ENCODE results near the gene CA6.
"Not testable (repeated sequence)": the region's sequence is repeated elsewhere in the genome, so short reads cannot be mapped to it uniquely, and the experiment has no call there.

Gene CA6

DNA sequence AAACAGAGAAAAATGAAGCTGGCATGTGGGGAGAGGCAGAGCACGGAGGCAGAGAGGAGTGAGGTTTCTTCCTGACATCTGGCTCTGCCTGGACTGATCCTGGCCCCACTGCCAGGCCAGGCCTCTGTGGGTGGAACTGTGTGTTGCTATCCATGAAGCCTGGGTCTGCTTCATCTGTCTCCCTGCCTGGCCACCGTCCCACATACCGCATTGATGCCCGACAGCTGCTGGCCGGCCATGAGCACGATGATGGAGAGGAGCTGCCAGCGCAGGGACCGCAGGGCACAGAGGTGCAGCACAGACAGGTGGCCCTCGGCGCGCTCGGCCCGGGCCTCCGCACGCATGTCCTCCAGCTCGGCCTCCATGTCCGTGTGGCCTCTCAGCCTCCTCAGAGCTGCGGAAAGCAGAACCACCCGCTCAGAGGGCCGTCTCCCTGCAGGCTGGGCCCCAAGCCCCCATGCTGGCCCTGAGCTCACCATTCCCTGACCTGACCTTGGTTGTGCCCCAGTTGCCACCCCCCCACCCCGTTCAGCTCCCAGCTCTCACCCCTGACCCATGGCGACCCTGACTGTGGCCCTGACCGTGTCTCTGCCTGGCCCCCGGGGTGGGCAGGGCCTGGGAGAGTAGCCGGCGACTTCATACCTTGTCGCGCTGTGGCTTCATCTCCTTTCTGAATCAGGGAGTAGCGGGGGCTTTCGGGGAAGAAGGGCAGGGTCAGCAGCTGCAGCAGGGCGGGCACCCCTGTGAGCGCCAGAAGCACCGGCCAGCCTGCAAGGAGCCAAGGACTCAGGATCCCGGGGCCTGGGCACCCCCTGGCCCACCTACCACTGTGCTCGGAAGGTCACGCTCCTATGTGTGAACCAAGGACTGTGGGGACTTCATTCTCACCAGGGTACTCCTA, 69.1 kb downstream of the CA6 start (continued):
- TF ChIP-seq TOX (CRISPR knock-in tag; IDR thresholded peaks at IDR 0.05; ENCODE audit: borderline replicate concordance) (no peak), CSDC2 (CRISPR knock-in tag; IDR thresholded peaks at IDR 0.05) (no peak)

DNA sequence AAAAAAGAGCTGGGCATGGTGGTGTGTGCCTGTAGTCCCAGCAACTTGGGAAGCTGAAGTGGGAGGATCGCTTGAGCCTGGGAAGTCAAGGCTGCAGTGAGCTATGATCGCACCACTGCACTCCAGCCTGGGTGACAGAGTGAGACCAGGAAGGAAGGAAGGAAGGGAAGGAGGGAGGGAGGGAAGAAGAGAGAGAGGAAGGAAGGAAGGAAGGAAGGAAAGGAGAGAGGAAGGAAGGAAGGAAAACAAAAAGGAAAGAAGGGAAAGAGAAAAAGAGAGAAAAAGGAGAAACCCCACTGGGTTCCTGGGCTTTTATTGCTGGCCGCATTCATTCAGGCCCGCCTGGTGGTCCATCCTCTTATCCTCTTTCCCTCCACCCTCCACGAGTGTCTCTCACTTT, 70.8 kb downstream of the CA6 start:
- no peak for ATAC-seq
- TF ChIP-seq ZNF565 (CRISPR knock-in tag; conservative IDR thresholded peaks at IDR 0.05; ENCODE audit: low read depth): no peak
- TF ChIP-seq, protein P1, sequence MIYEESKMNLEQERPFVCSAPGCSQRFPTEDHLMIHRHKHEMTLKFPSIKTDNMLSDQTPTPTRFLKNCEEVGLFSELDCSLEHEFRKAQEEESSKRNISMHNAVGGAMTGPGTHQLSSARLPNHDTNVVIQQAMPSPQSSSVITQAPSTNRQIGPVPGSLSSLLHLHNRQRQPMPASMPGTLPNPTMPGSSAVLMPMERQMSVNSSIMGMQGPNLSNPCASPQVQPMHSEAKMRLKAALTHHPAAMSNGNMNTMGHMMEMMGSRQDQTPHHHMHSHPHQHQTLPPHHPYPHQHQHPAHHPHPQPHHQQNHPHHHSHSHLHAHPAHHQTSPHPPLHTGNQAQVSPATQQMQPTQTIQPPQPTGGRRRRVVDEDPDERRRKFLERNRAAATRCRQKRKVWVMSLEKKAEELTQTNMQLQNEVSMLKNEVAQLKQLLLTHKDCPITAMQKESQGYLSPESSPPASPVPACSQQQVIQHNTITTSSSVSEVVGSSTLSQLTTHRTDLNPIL (CRISPR knock-in tag; IDR thresholded peaks at IDR 0.05; ENCODE audit: low read depth): no peak
- no peak for TF ChIP-seq ESRRG (CRISPR knock-in tag; IDR thresholded peaks at IDR 0.05)
- TF ChIP-seq TOX (CRISPR knock-in tag; IDR thresholded peaks at IDR 0.05; ENCODE audit: borderline replicate concordance): no peak

DNA sequence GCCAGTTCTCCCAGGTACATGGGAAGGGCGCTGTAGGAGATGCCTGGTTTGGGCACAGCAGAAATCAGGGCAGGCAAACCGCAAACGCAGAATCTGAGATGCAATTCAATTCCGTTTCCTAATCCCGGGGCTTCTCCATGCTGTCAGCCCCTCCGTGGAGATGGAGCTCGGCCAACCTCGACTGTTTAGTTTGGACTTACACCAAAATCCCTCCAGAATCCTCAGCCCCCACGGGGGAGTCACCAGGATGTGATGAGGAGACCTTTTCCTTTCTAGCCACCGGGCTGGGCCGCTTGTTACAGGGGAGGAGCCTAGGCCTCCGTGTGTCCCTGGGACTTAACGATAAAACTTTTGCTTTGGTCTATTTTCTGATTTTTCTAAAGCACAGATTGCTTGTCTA, 72.7 kb downstream of the CA6 start:
- no peak for ATAC-seq
- no peak for TF ChIP-seq TCF4 (CRISPR knock-in tag; IDR thresholded peaks at IDR 0.05; ENCODE audit: borderline replicate concordance)
- no peak for TF ChIP-seq TOX (CRISPR knock-in tag; IDR thresholded peaks at IDR 0.05; ENCODE audit: borderline replicate concordance)
- no peak for TF ChIP-seq ESRRG (CRISPR knock-in tag; IDR thresholded peaks at IDR 0.05)
- TF ChIP-seq GLIS3 (CRISPR knock-in tag; IDR thresholded peaks at IDR 0.05): no peak
- no peak for TF ChIP-seq CSDC2 (CRISPR knock-in tag; IDR thresholded peaks at IDR 0.05)
- TF ChIP-seq, protein P2, sequence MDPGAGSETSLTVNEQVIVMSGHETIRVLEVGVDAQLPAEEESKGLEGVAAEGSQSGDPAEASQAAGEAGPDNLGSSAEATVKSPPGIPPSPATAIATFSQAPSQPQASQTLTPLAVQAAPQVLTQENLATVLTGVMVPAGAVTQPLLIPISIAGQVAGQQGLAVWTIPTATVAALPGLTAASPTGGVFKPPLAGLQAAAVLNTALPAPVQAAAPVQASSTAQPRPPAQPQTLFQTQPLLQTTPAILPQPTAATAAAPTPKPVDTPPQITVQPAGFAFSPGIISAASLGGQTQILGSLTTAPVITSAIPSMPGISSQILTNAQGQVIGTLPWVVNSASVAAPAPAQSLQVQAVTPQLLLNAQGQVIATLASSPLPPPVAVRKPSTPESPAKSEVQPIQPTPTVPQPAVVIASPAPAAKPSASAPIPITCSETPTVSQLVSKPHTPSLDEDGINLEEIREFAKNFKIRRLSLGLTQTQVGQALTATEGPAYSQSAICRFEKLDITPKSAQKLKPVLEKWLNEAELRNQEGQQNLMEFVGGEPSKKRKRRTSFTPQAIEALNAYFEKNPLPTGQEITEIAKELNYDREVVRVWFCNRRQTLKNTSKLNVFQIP (CRISPR knock-in tag; IDR thresholded peaks at IDR 0.05; ENCODE audit: borderline replicate concordance, low read depth): no peak
- no peak for TF ChIP-seq ZNF8 (CRISPR knock-in tag; IDR thresholded peaks at IDR 0.05)
- TF ChIP-seq SNAI2 (CRISPR knock-in tag; IDR thresholded peaks at IDR 0.05): no peak
- no peak for TF ChIP-seq BACH2 (CRISPR knock-in tag; IDR thresholded peaks at IDR 0.05; ENCODE audit: borderline replicate concordance)
- no peak for TF ChIP-seq ZC3H10 (CRISPR knock-in tag; IDR thresholded peaks at IDR 0.05)

DNA sequence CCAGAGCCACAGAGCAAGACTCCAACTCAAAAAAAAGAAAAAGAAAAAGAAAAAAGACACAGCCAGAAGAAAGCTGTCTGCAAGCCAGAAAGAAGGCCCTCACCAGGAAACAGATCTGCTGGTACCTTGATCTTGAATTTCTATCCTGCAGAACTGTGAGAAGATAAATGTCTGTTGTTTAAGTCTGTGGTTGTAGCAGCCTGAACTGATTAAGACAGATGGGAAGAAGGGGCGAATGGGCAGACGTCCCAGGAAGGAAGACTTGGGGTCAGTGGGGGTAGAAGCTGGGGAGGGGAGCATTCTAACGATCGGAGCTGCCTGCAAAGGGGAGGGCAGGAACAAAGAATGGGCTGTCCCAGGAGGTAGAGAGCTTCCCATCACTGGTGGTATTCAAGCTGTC, 74.2 kb downstream of the CA6 start:
- TF ChIP-seq RARB (CRISPR knock-in tag; IDR thresholded peaks at IDR 0.05): no peak
- TF ChIP-seq ZFP3 (CRISPR knock-in tag; IDR thresholded peaks at IDR 0.05): no peak
- TF ChIP-seq GLIS3 (CRISPR knock-in tag; IDR thresholded peaks at IDR 0.05): no peak
- no peak for TF ChIP-seq OSR1 (CRISPR knock-in tag; IDR thresholded peaks at IDR 0.05)
- no peak for TF ChIP-seq CSDC2 (CRISPR knock-in tag; IDR thresholded peaks at IDR 0.05)
- no peak for TF ChIP-seq PPARA (CRISPR knock-in tag; IDR thresholded peaks at IDR 0.05; ENCODE audit: borderline replicate concordance)
- TF ChIP-seq, protein P3, sequence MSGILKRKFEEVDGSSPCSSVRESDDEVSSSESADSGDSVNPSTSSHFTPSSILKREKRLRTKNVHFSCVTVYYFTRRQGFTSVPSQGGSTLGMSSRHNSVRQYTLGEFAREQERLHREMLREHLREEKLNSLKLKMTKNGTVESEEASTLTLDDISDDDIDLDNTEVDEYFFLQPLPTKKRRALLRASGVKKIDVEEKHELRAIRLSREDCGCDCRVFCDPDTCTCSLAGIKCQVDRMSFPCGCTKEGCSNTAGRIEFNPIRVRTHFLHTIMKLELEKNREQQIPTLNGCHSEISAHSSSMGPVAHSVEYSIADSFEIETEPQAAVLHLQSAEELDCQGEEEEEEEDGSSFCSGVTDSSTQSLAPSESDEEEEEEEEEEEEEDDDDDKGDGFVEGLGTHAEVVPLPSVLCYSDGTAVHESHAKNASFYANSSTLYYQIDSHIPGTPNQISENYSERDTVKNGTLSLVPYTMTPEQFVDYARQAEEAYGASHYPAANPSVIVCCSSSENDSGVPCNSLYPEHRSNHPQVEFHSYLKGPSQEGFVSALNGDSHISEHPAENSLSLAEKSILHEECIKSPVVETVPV (CRISPR knock-in tag; IDR thresholded peaks at IDR 0.05): no peak
- peak; percentile 38; the same call in 1 of the 3 replicates for ATAC-seq

DNA sequence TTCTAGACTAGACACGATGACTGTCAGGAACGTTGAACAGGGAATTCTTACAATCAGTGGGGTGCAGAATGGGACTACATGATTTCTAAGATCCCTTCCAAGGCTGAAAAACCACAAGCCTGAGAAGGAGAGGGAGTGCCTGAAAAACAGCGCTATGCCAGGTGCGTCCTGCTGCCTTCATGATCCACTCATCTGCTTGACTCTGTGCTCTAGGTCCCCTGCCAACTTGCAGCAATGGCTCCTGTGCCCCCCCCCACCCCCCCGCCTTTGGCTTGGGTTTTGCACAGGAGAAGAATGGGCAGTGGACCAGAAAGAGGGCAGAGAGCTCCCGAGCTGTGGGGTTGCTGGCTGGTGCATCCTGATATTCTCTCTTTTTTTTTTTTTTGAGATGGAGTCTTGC, 74.6 kb downstream of the CA6 start:
- TF ChIP-seq, protein P1 (CRISPR knock-in tag; IDR thresholded peaks at IDR 0.05; ENCODE audit: low read depth): no peak
- TF ChIP-seq, protein P2 (CRISPR knock-in tag; IDR thresholded peaks at IDR 0.05; ENCODE audit: borderline replicate concordance, low read depth): no peak
- TF ChIP-seq ZNF565 (CRISPR knock-in tag; conservative IDR thresholded peaks at IDR 0.05; ENCODE audit: low read depth) (no peak), ZC3H10 (CRISPR knock-in tag; IDR thresholded peaks at IDR 0.05) (no peak), SNAI2 (CRISPR knock-in tag; IDR thresholded peaks at IDR 0.05) (no peak), ISL1 (CRISPR knock-in tag; IDR thresholded peaks at IDR 0.05) (no peak), ARNTL (CRISPR knock-in tag; IDR thresholded peaks at IDR 0.05; ENCODE audit: borderline replicate concordance, low read depth) (no peak), CSDC2 (CRISPR knock-in tag; IDR thresholded peaks at IDR 0.05) (no peak), ZFP3 (CRISPR knock-in tag; IDR thresholded peaks at IDR 0.05) (no peak), GLIS3 (CRISPR knock-in tag; IDR thresholded peaks at IDR 0.05) (no peak), TCF4 (CRISPR knock-in tag; IDR thresholded peaks at IDR 0.05; ENCODE audit: borderline replicate concordance) (no peak), ESRRG (CRISPR knock-in tag; IDR thresholded peaks at IDR 0.05) (no peak)
- TF ChIP-seq, protein P4, sequence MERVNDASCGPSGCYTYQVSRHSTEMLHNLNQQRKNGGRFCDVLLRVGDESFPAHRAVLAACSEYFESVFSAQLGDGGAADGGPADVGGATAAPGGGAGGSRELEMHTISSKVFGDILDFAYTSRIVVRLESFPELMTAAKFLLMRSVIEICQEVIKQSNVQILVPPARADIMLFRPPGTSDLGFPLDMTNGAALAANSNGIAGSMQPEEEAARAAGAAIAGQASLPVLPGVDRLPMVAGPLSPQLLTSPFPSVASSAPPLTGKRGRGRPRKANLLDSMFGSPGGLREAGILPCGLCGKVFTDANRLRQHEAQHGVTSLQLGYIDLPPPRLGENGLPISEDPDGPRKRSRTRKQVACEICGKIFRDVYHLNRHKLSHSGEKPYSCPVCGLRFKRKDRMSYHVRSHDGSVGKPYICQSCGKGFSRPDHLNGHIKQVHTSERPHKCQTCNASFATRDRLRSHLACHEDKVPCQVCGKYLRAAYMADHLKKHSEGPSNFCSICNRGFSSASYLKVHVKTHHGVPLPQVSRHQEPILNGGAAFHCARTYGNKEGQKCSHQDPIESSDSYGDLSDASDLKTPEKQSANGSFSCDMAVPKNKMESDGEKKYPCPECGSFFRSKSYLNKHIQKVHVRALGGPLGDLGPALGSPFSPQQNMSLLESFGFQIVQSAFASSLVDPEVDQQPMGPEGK (CRISPR knock-in tag; IDR thresholded peaks at IDR 0.05; ENCODE audit: borderline replicate concordance): no peak
- no peak for ATAC-seq

DNA sequence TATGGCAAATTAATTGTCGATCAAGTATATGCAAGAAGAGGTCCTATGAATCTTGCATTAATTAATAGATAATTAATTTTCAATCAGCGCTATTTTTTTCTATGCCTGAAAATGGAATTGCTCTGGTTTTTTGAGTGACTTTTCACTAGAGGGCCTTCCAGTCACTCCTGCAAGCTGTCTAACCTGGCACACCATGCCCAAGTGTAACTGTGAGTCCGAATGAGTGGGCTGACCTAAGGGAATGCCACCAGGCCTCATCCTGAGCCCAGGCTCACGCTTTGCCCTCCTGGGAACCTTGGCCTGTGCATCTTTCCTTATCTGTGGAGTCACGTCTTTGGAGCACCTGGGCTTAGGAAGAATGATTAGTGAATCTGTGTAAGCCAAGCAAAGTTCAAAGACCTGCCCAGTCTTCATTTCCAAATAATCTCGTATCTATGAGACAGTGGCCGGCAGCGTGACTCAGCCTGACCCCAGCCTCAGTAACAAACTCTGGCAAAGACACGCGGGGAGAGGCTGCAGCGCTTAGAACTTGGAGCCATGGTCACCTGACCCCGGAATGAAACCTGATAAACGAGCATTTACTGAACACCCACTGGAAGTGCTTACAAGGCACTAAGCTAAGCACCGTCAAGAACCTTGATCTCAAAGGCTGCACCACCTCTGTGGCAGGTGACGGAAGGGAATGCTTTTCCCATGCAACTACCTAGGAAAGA, 76.5 kb downstream of the CA6 start:
- not testable (repeated sequence) for ATAC-seq

All from SK-N-SH treated with all-trans-retinoic acid at 6 μM for 48 hours (cell line).